A673 (cell line): ENCODE results near the gene NCEH1. TPM values are rescaled to one million over a fixed set of nuclear protein-coding genes. Genes with fewer than 3 reads are reported as not detected.

Source experiments
- BruUV-seq: library from RNA; stranded (reverse); fragments of 400-500 nt; replicated peaks from 2 replicates; lab custom pipeline; 2021; lab: Mats Ljungman, UMichigan
- CTCF ChIA-PET: fragments of 300-600 bp; sonication (Branson Sonifier 250); formaldehyde crosslinking; loops from one replicate; lab custom pipeline; 2022; ENCODE audit warnings: antibody characterized with exemption; lab: Charles Lee
- POLR2A ChIA-PET: fragments of 300-600 bp; sonication (Branson Sonifier 250); formaldehyde crosslinking; loops from one replicate; lab custom pipeline; 2022; ENCODE audit warnings: antibody characterized with exemption; ENCODE audit not compliant: low non-redundant PET; lab: Charles Lee
- DNase-seq: peaks from one replicate; pipeline ENCODE4 v3.0.0-alpha.2; 2015; ENCODE audit warnings: low spot score
- H3K27ac ChIP-seq: fragments of 200-600 bp; sonication (generic); 2 replicates; pipeline ENCODE4 v1.5.1; 2016; ENCODE audit warnings: mixed run types, low read depth, mild to moderate bottlenecking, mixed read lengths, antibody characterized with exemption, low read length; ENCODE audit not compliant: poor library complexity, severe bottlenecking
- H3K27me3 ChIP-seq: fragments of 200-600 bp; sonication (generic); replicated peaks from 2 replicates; pipeline ENCODE4 v1.6.1; 2017; ENCODE audit warnings: mixed run types, low read depth, mild to moderate bottlenecking, mixed read lengths, antibody characterized with exemption, low read length; ENCODE audit not compliant: insufficient read depth, poor library complexity
- H3K36me3 ChIP-seq: fragments of 200-600 bp; sonication (generic); 2 replicates; pipeline ENCODE4 v1.6.1; 2016; ENCODE audit warnings: mixed run types, mild to moderate bottlenecking, mixed read lengths, antibody characterized with exemption, low read length; ENCODE audit not compliant: insufficient read depth, poor library complexity, severe bottlenecking
- H3K4me1 ChIP-seq: fragments of 200-600 bp; sonication (generic); 2 replicates; pipeline ENCODE4 v1.6.1; 2017; ENCODE audit warnings: mixed run types, mild to moderate bottlenecking, mixed read lengths, antibody characterized with exemption, low read length; ENCODE audit not compliant: insufficient read depth, poor library complexity, severe bottlenecking
- H3K4me3 ChIP-seq: fragments of 200-600 bp; sonication (generic); 2 replicates; pipeline ENCODE4 v1.5.1; 2016; ENCODE audit warnings: low read depth, mixed run types, mild to moderate bottlenecking, mixed read lengths, low read length; ENCODE audit not compliant: poor library complexity, severe bottlenecking
- H3K9me3 ChIP-seq: fragments of 200-600 bp; sonication (generic); 2 replicates; pipeline ENCODE4 v1.6.1; 2016; ENCODE audit warnings: mixed run types, low read depth, mild to moderate bottlenecking, mixed read lengths, antibody characterized with exemption, low read length; ENCODE audit not compliant: poor library complexity, severe bottlenecking
- CTCF ChIP-seq: fragments of 300-800, 200-600 bp; sonication (generic); conservative IDR thresholded peaks from 2 replicates; pipeline ENCODE4 v1.5.1; 2017; ENCODE audit warnings: low read depth, mild to moderate bottlenecking, antibody characterized with exemption, low read length, moderate library complexity, mixed read lengths
- EZH2 ChIP-seq: fragments of 200-600 bp; sonication (generic); IDR thresholded peaks from 2 replicates; pipeline ENCODE4 v1.6.1; 2017; ENCODE audit warnings: borderline replicate concordance, low read depth, mild to moderate bottlenecking, mixed read lengths, antibody characterized with exemption, low read length; ENCODE audit not compliant: poor library complexity, severe bottlenecking
- intact Hi-C: fragments of 100-400 bp; cut with micrococcal nuclease; formaldehyde crosslinking; loops from one replicate; pipeline ENCODE4 v1.10.0; 2022; ENCODE audit not compliant: unreplicated experiment
- total RNA-seq: library from RNA; stranded (reverse); gene quantifications from 2 replicates; pipeline ENCODE4 v1.2.3, GENCODE V29; 2021

The NCEH1 gene
- total RNA-seq, 1 experiment from 2014 or later: 3.5 TPM

DNA sequence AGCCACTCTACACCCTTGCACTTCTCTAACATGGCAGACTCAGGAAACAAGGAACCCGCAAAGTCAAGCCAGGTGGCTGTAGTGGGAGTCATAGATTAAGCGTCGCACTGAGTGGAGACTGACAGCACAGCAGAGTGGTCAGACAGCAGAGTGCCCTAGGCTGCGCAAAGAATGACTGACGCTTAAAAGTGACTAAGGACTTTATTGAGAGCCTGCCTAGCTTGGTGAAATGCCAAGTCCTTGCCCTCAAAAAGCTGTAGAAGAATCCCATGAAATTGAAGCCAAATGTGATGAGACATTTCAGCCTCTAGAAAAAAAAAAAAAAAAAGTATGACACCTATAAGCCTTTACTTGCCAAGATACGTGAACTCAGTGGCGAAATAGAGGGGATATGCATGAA, 30.2 kb downstream of the NCEH1 start:
- Histone ChIP-seq H3K9me3 (no peaks in the 10 kb centered on the region), H3K4me1 (no peaks in the 10 kb centered on the region), H3K27ac (no peak overlapping the region), H3K4me3 (no peak overlapping the region), H3K36me3 (no peaks in the 10 kb centered on the region), H3K27me3 (no peaks in the 10 kb centered on the region)
- intact Hi-C loops: no loop called here
- no peak for DNase-seq
- POLR2A ChIA-PET: no interaction called here
- CTCF ChIA-PET: no interaction called here
- TF ChIP-seq EZH2 (no peak), CTCF (no peak)
- no TSS peak for BruUV-seq

GRCh38 chr3:172679599-172679998, 31.3 kb downstream of the NCEH1 start:
- no peaks in the 10 kb centered on the region for H3K4me1 ChIP-seq
- H3K4me3 ChIP-seq: no peak overlapping the region
- ChIA-PET CTCF (no interaction called here), POLR2A (no interaction called here)
- H3K27me3 ChIP-seq: no peaks in the 10 kb centered on the region
- no peak for TF ChIP-seq EZH2
- no peak for TF ChIP-seq CTCF
- no peak overlapping the region for H3K27ac ChIP-seq
- BruUV-seq: no TSS peak
- no peak for DNase-seq
- no peaks in the 10 kb centered on the region for H3K36me3 ChIP-seq
- intact Hi-C loops: no loop called here
- H3K9me3 ChIP-seq: no peaks in the 10 kb centered on the region

DNA sequence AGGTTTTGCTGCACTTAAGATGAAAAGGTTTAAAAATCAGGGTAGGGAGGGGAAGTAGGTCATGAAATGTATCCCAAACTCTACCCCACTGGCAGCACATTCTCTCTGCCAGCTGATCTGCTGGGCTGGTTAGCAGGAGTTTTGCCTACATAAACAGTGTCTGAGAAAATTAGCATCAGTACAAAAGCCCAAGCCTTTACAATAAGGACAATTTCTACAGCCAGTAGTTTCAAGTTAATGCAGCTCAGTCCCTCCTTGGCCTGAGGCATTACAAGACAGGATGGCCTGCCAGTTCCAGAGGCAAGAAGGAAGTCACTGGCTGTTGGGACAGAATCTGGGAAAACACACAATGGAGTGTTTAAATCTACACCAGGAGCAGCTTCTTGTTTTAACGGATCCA, 32.8 kb downstream of the NCEH1 start:
- CTCF ChIA-PET: interaction anchor here (0.6 to 1.7 kb wide), 2 partner anchors 33 to 1337 kb away, joined by 5 read pairs; partner anchors contain the start of gene NCEH1
- Histone ChIP-seq H3K9me3 (no peaks in the 10 kb centered on the region), H3K36me3 (no peaks in the 10 kb centered on the region), H3K4me1 (no peaks in the 10 kb centered on the region), H3K27me3 (no peaks in the 10 kb centered on the region), H3K27ac (no peak overlapping the region), H3K4me3 (no peak overlapping the region)
- POLR2A ChIA-PET: no interaction called here
- TF ChIP-seq EZH2: no peak
- no peak for TF ChIP-seq CTCF
- BruUV-seq: no TSS peak
- intact Hi-C loops: no loop called here
- no peak for DNase-seq
